Measurements from ENCODE around the gene ATOH7.

- TF ChIP-seq POLR2AphosphoS5 (IDR thresholded peaks at IDR 0.05): no peak
- no peak for TF ChIP-seq EZH2 (IDR thresholded peaks at IDR 0.05; ENCODE audit: borderline replicate concordance, insufficient read depth, low read length, poor library complexity, severe bottlenecking)
- no peak for TF ChIP-seq TAF1 (IDR thresholded peaks at IDR 0.05; ENCODE audit: low read depth)
Measured at GRCh38 chr10:68230268-68230667, 1.6 kb downstream of the ATOH7 start.
